Upper lobe of right lung (tissue), 1 donor: ENCODE results near the gene PTBP2. TPM values are rescaled to one million over a fixed set of nuclear protein-coding genes. Genes with fewer than 3 reads are reported as not detected.

ENCODE experiments used
- ATAC-seq: fragments of 200-7000 bp; cut with Tn5 transposase; one replicate; pipeline ENCODE4 v1.9.1; 2020; ENCODE audit warnings: mild to moderate bottlenecking, moderate library complexity
- DNase-seq: peaks from one replicate; pipeline ENCODE4 v3.0.0-alpha.2; 2020
- H3K27ac ChIP-seq: fragments of 200-600 bp; one replicate; pipeline ENCODE4 v1.8.0; 2022
- H3K27me3 ChIP-seq: fragments of 200-600 bp; one replicate; pipeline ENCODE4 v1.8.0; 2022; ENCODE audit warnings: mild to moderate bottlenecking
- H3K36me3 ChIP-seq: fragments of 200-600 bp; one replicate; pipeline ENCODE4 v1.8.0; 2022
- H3K4me1 ChIP-seq: fragments of 200-600 bp; one replicate; pipeline ENCODE4 v1.8.0; 2022
- H3K4me3 ChIP-seq: fragments of 200-600 bp; one replicate; pipeline ENCODE4 v1.8.0; 2022; ENCODE audit warnings: mild to moderate bottlenecking
- H3K9me3 ChIP-seq: fragments of 200-600 bp; one replicate; pipeline ENCODE4 v1.8.0; 2022
- CTCF ChIP-seq: fragments of 200-600 bp; IDR thresholded peaks from one replicate; pipeline ENCODE4 v1.8.0; 2022; ENCODE audit warnings: antibody characterized with exemption
- intact Hi-C: fragments of 100-400 bp; cut with DNase I; formaldehyde crosslinking; loops from one replicate; pipeline ENCODE4 v1.11.0; 2022
- total RNA-seq: library from RNA; stranded (reverse); fragmentation: NEBNext Ultra II Directional; extraction: Animal tissue kit (Norgen Biotek cat#: 25700); gene quantifications from one replicate; pipeline ENCODE4 v1.2.1, GENCODE V29; 2021
- donor health status: DM: no; HTN: yes; CAD: no; lungs with severe emphysema.

The PTBP2 gene
- total RNA-seq, 1 donor from 2014 or later = 14.7 TPM

GRCh38 chr1:96722161-96722922, 758 bp downstream of the PTBP2 start:
- H3K27me3 ChIP-seq = no peaks in the 10 kb centered on the region
- intact Hi-C loops = no loop called here
- H3K27ac ChIP-seq = peak overlapping the region; percentile 94
- no peaks in the 10 kb centered on the region for H3K9me3 ChIP-seq
- peaks cover 16% of the 10 kb centered on the region for H3K4me1 ChIP-seq
- H3K36me3 ChIP-seq = no peaks in the 10 kb centered on the region
- TF ChIP-seq CTCF = no peak
- peak overlapping the region; percentile 97 for H3K4me3 ChIP-seq
- peak; percentile 82 for DNase-seq
- peak; percentile 70 for ATAC-seq

GRCh38 chr1:96722958-96723357, 1.4 kb downstream of the PTBP2 start:
- Histone ChIP-seq H3K36me3 (no peaks in the 10 kb centered on the region), H3K4me3 (peak overlapping the region; percentile 97), H3K27ac (peak overlapping the region; percentile 94), H3K9me3 (no peaks in the 10 kb centered on the region), H3K4me1 (peaks cover 16% of the 10 kb centered on the region), H3K27me3 (no peaks in the 10 kb centered on the region)
- ATAC-seq (no peak), DNase-seq (no peak)
- TF ChIP-seq CTCF = no peak
- intact Hi-C loops = no loop called here

GRCh38 chr1:96723377-96723776, 1.8 kb downstream of the PTBP2 start:
- Histone ChIP-seq H3K4me1 (peaks cover 16% of the 10 kb centered on the region), H3K36me3 (no peaks in the 10 kb centered on the region), H3K27me3 (no peaks in the 10 kb centered on the region), H3K27ac (no peak overlapping the region), H3K9me3 (no peaks in the 10 kb centered on the region), H3K4me3 (peak overlapping the region; percentile 97)
- ATAC-seq = no peak
- intact Hi-C loops = no loop called here
- no peak for TF ChIP-seq CTCF
- DNase-seq = no peak

- DNase-seq (no peak), ATAC-seq (no peak)
- no peak for TF ChIP-seq CTCF
- Histone ChIP-seq H3K36me3 (no peaks in the 10 kb centered on the region), H3K4me1 (peaks cover 16% of the 10 kb centered on the region), H3K9me3 (no peaks in the 10 kb centered on the region), H3K27ac (no peak overlapping the region), H3K27me3 (no peaks in the 10 kb centered on the region), H3K4me3 (no peak overlapping the region)
- intact Hi-C loops = no loop called here
These were observed 2.4 kb downstream of the PTBP2 start for GRCh38 chr1:96723936-96724335.

- Histone ChIP-seq H3K4me1 (peaks cover 11% of the 10 kb centered on the region), H3K36me3 (no peaks in the 10 kb centered on the region), H3K27me3 (no peaks in the 10 kb centered on the region), H3K27ac (no peak overlapping the region), H3K4me3 (no peak overlapping the region), H3K9me3 (no peaks in the 10 kb centered on the region)
- ATAC-seq (no peak), DNase-seq (no peak)
- no peak for TF ChIP-seq CTCF
- intact Hi-C loops = no loop called here
These were observed 6.3 kb downstream of the PTBP2 start for GRCh38 chr1:96727860-96728259.
